ENCODE measurements around the gene AKAP5.
"Not testable (repeated sequence)": the region's sequence is repeated elsewhere in the genome, so short reads cannot be mapped to it uniquely, and the experiment has no call there.

Gene AKAP5

DNA sequence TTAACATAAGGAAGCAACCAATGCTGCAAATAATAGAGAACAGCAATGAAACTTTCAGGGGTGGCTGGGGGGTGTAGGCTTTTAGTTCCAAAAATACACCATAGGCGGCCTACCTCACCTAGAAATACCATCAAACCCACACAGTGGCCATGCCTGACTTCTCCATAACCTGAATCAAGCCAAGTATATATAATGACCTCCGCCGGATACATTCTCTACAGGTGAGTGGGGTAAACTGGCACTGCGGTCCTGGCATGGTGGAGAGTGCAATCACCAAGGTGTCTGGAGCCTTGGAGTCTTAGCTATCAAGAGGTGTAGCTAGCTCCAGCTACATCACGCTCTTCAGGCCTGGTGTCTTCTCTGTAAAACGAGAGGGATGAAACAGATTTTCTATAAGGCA, 37.2 kb downstream of the AKAP5 start:
- in situ Hi-C loops (cut with MboI; ENCODE audit: low sequenced_read_pairs), result no loop called here

DNA sequence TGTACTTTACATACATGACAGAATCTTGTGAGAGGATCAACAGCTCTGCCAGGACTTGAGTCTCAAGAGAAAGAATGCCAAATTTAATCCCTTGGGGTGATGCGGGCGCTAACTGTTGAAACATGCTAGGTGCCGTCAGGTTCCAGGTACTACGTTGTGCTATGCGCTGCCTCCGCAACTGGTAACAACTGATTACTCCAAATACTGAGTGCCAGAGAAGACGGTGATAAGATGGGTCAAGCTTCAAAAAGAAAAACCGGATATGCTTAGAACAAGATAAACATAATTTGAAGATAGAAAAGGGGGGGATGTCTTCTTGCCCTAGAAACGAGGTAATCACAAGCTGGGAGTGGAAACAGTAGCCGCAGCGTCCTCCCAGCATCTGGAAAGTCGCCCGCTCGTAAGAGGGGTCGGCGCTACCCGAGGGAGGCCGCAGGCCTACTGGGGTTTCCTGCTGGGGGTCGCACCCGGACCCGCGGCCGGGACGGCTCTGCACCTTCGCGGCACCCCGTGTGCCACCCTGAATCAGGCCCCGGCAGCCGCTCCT, 37.7 kb downstream of the AKAP5 start:
- in situ Hi-C loops (cut with MboI; ENCODE audit: low sequenced_read_pairs), result no loop called here

DNA sequence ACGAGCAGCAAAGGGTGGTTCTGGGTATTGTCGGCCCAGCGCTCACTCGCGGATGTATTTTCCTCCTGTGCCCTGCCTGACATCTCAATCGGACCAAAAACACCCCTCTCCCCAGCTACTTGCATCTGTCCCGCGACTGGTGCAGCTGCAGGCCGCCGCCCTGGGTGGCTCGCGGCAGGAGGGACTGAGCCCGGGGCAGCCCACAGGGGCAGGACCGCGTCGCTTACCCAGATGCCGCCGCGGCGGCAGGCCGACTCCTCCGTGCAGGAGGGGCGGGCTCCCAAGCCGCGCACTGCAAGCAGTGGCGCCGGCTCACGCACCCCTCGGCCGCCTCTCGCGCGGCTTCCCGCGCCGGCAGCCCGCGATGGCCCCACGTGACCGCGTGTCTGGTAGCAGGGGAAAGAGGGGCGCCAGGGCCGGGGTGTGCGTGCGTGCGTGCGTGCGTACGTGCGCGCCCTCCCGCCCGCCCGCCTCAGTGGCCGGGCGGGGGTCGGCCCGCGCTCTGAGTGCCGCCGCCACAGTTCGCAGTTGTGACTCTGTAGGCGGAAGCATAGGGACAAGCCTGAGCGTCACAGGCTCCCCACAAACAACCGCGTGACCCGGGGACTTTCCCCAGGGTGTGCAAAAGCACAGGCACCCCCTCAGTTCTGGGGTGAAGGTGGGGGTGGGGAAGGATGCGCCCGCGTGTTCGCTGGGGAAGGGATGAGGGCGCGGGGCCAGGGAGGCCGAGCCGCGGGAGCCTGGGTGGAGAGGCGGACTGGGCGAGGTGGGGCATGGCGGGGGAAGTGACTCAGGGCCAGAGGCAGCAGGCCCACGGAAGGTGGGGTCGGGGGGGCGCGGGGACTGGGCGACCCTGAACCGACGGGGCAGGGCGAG, 38.4 kb downstream of the AKAP5 start, which contains the start of gene ZBTB25:
TSS of gene ZBTB25 (minus strand) at position 405 of the 876 bp plus-strand sequence. CDS start 13,305 bp downstream, outside the sequence.
- in situ Hi-C loops (cut with MboI; ENCODE audit: low sequenced_read_pairs), result no loop called here

DNA sequence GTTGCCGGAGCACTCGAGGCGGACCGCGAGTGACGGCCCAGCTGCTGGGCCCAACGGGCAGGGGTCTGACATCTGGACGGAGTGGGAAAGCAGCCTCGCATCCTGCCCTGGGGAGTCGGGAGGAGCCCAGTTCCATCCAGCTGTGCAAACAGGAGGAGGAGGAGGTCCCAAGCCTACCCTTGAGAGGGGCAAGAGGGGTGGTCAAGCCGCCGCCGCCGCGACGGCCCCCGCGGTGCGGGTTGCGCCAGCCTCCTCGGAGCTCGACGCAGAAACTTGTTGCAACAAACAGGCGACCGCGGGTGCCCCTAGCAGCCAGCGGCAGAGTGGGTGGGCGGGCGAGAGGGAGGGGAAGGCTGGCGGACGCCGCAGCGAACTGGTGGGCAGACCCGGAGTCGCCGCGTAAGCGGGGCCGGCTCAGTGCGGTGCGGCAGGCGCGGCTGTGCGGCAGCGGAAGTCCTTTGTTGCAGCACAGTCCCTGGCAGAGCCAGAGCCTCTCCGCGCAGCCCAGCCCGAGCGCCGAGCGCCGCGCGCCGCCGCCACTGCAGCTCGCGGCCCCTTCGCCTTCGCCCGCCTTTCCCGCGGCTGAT, 39.1 kb downstream of the AKAP5 start, which contains the start of gene ZBTB1:
TSS of gene ZBTB1 (plus strand) at position 461 of the 587 bp plus-strand sequence. CDS start 16,735 bp downstream, outside the sequence.
- in situ Hi-C loops (cut with MboI; ENCODE audit: low sequenced_read_pairs), result no loop called here

DNA sequence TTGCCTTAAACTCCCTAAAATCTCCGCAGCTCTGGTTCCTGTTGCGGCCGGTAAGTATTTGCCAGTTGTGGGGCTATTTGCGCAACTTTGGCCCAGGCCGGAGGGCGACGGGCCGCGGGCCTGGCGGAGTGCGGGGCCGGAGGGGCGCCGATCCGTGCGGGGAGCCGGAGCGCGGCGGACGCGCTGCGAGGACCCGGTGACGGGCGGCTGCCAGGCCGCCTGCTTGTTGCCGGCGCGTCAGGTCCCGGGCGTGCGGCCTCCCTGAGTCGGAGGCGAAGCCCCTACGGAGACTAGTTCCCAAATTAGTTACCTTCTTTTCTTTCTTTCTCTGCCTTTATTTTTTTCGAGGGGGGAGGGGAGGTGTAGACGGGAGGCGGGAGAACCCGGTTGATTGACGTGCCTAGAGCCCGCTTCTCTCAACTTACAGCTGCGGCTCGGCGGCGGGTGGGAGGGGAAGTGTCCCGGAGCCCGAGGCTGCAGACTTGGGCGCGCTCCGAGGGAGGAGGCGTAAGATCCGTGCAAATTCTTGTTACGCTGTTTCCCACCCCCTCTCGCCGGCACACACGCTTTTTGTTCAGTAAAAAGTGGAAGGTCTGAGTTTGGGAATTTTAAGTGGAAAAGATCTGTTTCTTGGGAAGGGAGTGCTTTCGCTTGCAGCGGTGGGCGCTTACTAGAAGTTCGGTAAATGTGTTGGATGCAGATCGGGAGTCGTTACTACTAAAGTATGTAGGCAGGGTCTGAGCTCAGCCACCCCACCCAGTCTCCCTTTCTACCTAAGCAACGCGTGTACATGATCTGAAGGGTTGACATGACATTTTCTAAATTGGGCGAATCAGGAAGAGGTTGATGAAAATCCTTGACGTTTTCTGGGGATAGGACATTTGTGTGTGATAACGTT, 39.8 kb downstream of the AKAP5 start:
- in situ Hi-C loops (cut with MboI; ENCODE audit: low sequenced_read_pairs), result no loop called here

DNA sequence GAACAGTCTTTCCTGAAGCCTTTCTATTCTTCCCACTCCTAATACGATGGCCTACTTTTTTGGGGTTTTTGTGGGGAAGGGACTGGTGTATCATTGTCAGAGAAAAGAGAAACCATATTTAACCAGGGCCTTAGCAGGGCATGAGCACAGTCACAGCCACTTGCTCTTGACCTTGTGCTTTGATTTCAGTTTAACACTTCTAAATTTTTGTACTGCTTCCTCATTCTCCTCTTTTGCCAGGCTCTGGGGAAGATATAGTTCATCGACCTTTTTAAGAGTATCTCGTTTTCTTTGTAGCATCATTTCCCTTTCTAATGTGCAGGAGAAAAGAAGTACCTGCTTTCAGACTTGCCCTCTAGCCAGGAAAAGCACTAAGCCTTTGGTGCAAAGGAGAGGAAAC, 41.4 kb downstream of the AKAP5 start:
- in situ Hi-C loops (cut with MboI; ENCODE audit: low sequenced_read_pairs), result no loop called here

DNA sequence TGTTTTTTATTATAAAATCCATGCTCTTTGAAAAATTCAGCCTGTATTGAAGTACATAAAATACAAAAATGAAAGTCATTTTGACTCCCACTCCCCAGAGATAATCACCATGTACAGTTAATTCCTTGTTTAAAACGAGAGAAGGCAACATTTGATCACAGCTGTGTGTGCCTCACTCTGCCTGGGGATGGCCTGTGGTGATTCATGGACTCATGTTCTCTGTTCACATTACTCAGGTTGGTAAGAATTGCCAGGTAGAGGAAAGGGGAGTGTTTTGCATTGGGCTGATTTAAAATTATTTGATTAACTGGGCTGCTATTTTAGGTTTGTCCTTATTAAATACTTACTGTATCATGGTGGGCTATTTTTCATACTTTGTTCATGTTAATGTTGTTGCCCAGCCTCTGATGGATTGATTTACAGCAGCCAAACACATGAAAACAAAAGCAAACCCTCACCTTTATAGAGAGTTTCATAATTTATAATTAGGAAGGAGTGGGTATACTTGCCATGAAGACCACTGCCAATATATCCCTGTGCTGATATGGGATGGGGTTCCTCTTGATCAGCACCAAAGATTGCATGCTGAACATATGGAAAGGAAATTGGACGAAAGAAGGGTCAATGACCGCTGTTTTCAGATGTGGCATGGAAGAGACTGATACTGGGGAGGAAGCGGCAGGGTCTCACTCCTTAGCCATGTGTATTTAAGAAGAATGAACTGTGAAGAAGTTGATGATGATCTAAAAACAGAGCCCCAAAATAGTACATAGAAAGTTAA, 42.3 kb downstream of the AKAP5 start:
- in situ Hi-C loops (cut with MboI; ENCODE audit: low sequenced_read_pairs), result no loop called here

DNA sequence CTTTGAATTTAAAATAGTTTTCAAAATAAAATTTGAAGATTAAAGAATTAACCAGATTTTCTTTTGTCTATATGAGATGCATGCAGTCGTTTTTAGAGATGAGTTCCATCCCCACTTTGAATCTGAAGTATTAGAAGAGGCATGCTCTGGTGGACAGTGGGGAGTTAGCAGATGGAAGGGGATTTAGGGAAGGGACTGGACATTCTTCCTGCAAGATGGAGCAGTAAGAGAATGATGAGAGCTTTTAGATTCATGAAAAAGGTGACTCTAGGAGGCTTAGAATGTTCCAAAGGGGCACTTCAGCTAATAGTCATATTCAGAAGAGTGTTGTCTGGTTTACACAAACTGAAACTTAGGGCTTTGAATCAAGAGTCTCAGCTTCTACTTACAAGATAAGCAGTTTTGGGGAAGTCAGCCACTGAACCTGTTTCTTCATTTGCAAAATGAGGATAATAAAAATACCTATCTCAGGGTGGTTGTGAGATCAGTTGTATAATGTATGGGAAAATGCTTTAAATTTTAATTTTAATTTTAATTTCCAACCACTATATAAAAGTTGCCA, 43.0 kb downstream of the AKAP5 start:
- in situ Hi-C loops (cut with MboI; ENCODE audit: low sequenced_read_pairs), result no loop called here

DNA sequence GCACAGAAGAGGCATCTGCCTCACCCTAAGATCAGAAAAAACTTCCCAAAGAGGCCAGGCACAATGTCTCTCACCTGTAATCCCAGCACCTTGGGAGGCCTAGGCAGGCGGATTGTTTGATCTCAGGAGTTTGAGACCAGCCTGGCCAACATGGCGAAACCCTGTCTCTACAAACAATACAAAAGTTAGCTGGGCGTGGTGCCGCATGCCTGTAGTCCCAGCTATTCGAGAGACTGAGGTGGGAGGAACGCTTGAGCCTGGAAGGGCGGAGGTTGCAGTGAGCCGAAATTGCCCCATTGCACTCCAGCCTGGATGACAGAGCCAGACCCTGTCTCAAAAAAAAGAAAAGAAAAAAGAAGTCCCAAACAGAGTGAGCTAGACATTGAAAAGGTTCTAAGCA, 43.7 kb downstream of the AKAP5 start:
- in situ Hi-C loops (cut with MboI; ENCODE audit: low sequenced_read_pairs), result no loop called here

DNA sequence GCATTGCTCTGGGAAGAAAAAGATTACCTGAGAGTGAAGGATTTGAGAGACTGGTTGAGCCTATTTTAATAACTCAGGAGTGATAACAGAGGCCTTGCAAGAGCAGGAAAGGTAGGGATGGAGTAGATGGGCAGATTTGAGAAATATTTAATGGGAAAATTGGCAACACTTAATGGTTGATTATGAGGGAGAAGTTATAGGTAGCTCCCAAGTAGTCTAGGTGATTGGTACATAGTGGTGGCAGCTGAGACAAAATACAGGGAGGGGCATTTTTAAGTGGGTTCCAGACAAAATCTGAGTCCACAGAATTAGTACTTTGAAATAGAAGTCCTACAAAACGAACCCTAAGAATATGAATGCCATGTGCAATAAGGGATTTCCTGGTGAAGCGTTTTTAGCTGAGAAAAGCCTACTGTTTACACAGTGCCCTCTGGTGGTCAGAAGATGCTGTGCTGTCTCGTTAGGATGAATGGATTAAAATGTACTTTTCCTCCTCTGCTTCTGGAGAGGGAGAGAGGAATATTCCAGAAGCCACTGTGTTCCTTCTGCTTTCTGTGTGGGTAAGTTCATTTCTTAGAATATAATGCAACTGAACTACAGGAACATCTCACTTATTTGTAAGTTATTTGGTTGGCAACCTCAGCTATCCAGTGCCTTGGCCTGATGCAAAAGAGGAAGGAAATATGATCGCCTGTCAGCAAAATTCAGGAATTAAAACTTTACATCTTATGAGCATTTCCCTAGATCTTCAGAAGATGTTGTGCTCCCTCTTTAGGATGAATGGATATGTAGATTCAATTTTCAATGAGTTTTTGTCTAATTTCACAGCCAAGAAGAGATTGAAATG, 45.7 kb downstream of the AKAP5 start:
- in situ Hi-C loops (cut with MboI; ENCODE audit: low sequenced_read_pairs), result no loop called here

DNA sequence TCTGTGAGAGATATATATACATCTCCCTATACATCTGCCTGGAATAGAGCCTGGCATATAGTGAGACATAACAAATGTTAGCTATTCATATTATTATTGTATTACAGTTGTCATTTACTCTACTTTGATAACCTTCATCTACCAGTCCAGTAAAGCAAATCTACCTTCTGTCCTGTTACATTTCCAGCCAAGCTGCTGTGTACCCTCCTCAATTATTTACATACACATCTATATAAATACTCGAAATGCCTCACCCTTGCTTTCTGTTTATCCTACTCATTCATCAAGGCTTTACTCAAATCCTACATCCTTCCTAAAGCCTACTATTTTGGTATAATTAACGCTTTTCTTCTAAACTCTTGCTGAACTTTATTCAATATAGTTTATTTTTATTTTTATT, 48.0 kb downstream of the AKAP5 start:
- in situ Hi-C loops (cut with MboI; ENCODE audit: low sequenced_read_pairs), result no loop called here

DNA sequence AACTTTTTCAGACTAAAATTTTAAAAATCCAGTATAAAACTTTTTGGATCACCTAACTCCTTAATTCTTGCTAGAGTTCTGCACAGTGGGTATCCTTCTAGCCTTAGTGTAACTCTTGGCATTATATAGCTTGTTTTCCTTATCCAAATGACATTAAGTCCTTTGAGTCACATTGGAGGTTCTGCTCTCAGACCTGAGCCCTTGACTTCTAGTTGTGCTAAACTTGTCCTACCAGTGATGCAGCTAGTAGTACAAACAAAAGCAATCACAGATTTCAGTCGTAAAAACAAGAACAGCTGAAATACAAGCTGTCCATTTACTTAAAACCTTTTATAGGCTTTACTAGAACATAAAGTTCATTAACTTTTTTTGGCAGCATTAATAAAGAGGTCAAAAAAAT, 49.8 kb downstream of the AKAP5 start:
- in situ Hi-C loops (cut with MboI; ENCODE audit: low sequenced_read_pairs), result no loop called here

DNA sequence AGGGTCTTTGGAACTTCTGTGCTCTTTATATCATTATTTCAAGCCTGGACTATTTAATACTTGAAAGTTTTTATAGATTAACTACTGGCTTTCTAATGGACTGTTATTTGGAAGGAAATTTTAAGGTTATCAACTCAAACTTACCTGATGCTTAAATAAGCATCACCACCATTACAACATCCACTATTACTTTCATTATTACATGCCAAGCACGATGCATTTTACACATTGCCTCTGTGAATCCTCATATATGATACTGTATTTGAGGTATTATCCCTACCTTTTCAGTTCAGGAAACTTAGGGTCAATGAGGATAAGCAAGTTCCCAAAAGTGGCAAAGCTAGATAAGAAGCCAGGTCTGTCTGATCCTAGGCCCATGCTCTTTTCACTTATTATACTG, 51.7 kb downstream of the AKAP5 start:
- in situ Hi-C loops (cut with MboI; ENCODE audit: low sequenced_read_pairs), result no loop called here

DNA sequence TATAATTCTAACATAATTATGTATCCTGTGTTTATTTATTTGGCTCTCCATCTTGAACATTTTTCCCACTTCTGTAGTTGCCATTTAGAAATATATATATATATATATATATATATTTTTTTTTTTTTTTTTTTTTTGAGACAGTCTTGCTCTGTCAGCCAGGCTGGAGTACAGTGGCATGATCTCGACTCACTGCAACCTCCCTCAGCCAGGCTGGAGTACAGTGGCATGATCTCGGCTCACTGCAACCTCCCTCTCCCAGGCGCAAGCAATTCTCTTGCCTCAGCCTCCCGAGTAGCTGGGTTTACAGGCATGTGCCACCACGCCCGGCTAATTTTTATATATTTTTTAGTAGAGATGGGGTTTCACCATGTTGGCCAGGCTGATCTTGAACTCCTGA, 52.4 kb downstream of the AKAP5 start:
- in situ Hi-C loops (cut with MboI; ENCODE audit: low sequenced_read_pairs), result not testable (repeated sequence)

DNA sequence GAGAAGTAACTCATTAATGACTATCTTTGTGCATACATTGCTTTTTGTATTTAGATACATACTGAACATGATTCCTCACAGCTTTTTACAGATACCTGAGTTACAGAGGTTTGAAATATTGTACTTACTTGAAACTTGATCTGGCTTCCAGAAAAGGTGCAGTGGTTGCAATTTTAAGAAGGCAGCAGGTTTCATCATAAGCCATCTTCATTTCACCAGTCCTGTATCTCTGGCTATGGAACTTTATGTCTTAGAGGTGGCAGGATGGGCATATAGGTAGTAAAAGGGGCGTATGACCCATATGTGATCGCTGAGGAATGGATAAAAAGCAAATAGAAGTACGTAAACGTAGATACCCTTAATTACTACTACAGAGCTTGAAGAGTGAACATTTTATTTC, 52.9 kb downstream of the AKAP5 start:
- in situ Hi-C loops (cut with MboI; ENCODE audit: low sequenced_read_pairs), result no loop called here

DNA sequence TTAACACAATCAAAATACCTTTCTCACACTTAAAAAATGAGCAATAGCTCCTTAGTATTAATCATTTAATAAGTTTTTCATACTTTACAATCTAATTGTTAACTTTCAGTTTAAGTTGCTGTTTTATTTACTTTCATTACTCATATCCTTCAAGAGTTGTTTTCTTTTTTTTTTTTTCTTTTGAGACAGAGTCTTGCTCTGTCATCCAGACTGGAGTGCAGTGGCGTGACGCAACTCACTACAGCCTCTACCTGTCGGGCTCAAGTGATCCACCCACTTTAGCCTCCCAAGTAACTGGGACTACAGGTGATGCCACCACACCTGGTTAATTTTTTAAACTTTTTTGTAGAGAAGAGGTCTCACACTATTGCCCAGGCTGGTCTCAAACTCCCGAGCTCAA, 55.4 kb downstream of the AKAP5 start:
- in situ Hi-C loops (cut with MboI; ENCODE audit: low sequenced_read_pairs), result no loop called here

DNA sequence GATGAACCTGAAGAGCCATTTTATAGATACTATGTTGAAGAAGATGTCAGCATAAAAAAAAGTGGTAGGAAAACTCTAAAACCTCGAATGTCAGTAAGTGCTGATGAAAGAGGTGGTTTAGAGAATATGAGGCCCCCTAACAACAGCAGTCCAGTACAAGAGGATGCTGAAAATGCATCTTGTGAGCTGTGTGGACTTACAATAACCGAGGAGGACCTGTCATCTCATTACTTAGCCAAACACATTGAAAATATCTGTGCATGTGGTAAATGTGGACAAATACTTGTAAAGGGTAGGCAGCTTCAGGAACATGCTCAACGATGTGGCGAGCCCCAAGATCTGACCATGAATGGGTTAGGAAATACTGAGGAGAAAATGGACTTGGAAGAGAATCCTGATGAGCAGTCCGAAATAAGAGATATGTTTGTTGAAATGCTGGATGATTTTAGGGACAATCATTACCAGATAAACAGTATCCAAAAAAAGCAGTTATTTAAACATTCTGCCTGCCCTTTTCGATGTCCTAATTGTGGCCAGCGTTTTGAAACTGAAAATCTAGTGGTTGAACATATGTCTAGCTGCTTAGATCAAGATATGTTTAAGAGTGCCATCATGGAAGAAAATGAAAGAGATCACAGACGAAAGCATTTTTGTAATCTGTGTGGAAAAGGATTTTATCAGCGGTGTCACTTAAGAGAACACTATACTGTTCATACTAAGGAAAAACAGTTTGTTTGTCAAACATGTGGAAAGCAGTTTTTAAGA, 57.5 kb downstream of the AKAP5 start:
- in situ Hi-C loops (cut with MboI; ENCODE audit: low sequenced_read_pairs), result no loop called here
